ENCODE results near the gene GTPBP6.
"Not testable (repeated sequence)": the region's sequence is repeated elsewhere in the genome, so short reads cannot be mapped to it uniquely, and the experiment has no call there.

The GTPBP6 gene

GRCh38 chrX:351324-351641 lies 32.7 kb upstream of the GTPBP6 start:
- DNase-seq = not testable (repeated sequence)

GRCh38 chrX:350534-351323 lies 32.1 kb upstream of the GTPBP6 start:
- no peak for DNase-seq

- no peak for DNase-seq
These were observed 31.5 kb upstream of the GTPBP6 start for GRCh38 chrX:350148-350533.

GRCh38 chrX:349702-350101 lies 31.1 kb upstream of the GTPBP6 start:
- no peak for DNase-seq

GRCh38 chrX:349196-349595 lies 30.6 kb upstream of the GTPBP6 start:
- no peak for DNase-seq

- no peak for DNase-seq
These were observed 30.0 kb upstream of the GTPBP6 start for GRCh38 chrX:348461-349117.

- no peak for DNase-seq
These were observed 28.9 kb upstream of the GTPBP6 start for GRCh38 chrX:347351-348117.

- no peak for DNase-seq
These were observed 27.6 kb upstream of the GTPBP6 start for GRCh38 chrX:346034-346813.

GRCh38 chrX:345020-345925 lies 26.7 kb upstream of the GTPBP6 start:
- no peak for DNase-seq

- DNase-seq = no peak
These were observed 25.8 kb upstream of the GTPBP6 start for GRCh38 chrX:344371-344901.

- no peak for DNase-seq
These were observed 23.0 kb upstream of the GTPBP6 start for GRCh38 chrX:341541-342101.

- DNase-seq = no peak
These were observed 22.2 kb upstream of the GTPBP6 start for GRCh38 chrX:340641-341423.

GRCh38 chrX:340121-340520 lies 21.5 kb upstream of the GTPBP6 start:
- DNase-seq = no peak

GRCh38 chrX:338836-339400 lies 20.3 kb upstream of the GTPBP6 start:
- no peak for DNase-seq

- no peak for DNase-seq
These were observed 19.8 kb upstream of the GTPBP6 start for GRCh38 chrX:338281-338835.

GRCh38 chrX:337331-337831 lies 18.8 kb upstream of the GTPBP6 start:
- DNase-seq = no peak

- DNase-seq = no peak
These were observed 17.6 kb upstream of the GTPBP6 start for GRCh38 chrX:336227-336626.

- DNase-seq = no peak
These were observed 17.2 kb upstream of the GTPBP6 start for GRCh38 chrX:335758-336155.

GRCh38 chrX:334971-335757 lies 16.6 kb upstream of the GTPBP6 start:
- DNase-seq = no peak

Data from stimulated activated CD8-positive, alpha-beta memory T cell treated with anti-CD3 and anti-CD28 coated beads, Interleukin-4, amount 100 ng/mL, for 48 hours (primary cell).